Thymus (tissue), 11 donors: ENCODE results near the gene TBX5. TPM values are rescaled to one million over a fixed set of nuclear protein-coding genes. Genes with fewer than 3 reads are reported as not detected.

Source experiments
- DNase-seq, 9 donors: peaks; one replicate each; pipeline ENCODE4 v3.0.0-alpha.2; 2013; ENCODE audit warnings: low spot score in 9 of 9, low read depth in 6 of 9, missing footprints in 1 of 9
- H3K27ac ChIP-seq, 2 donors: one replicate each; pipeline ENCODE4 v1.5.1; 2013; ENCODE audit warnings: control low read depth in 1 of 2, low read depth in 1 of 2, low read length in 1 of 2, mild to moderate bottlenecking in 1 of 2, moderate library complexity in 1 of 2
- H3K27me3 ChIP-seq, 2 donors: one replicate each; pipeline ENCODE4 v1.5.1; 2013; ENCODE audit warnings: low read length in 1 of 2; ENCODE audit not compliant: control insufficient read depth in 2 of 2, insufficient read depth in 1 of 2
- H3K36me3 ChIP-seq, 2 donors: one replicate each; pipeline ENCODE4 v1.5.1; 2013; ENCODE audit warnings: low read length in 1 of 2, mild to moderate bottlenecking in 1 of 2, moderate library complexity in 1 of 2; ENCODE audit not compliant: control insufficient read depth in 2 of 2, insufficient read depth in 2 of 2
- H3K4me1 ChIP-seq, 2 donors: one replicate each; pipeline ENCODE4 v1.5.1; 2013; ENCODE audit warnings: low read length in 2 of 2; ENCODE audit not compliant: control insufficient read depth in 2 of 2, insufficient read depth in 2 of 2
- H3K4me3 ChIP-seq, 2 donors: one replicate each; pipeline ENCODE4 v1.5.1; 2013; ENCODE audit warnings: low read length in 2 of 2, control low read depth in 1 of 2, mild to moderate bottlenecking in 1 of 2
- H3K9me3 ChIP-seq, 2 donors: one replicate each; pipeline ENCODE4 v1.5.1; 2013; ENCODE audit warnings: low read length in 1 of 2, mild to moderate bottlenecking in 1 of 2; ENCODE audit not compliant: control insufficient read depth in 2 of 2, insufficient read depth in 1 of 2
- WGBS: extraction: QIAGEN DNeasy Blood & Tissue Kit; methylation state at CpG from one replicate; pipeline ENCODE4 v1.1.7; 2013; 5-methylcytosine and 5-hydroxymethylcytosine counted together
- polyA plus RNA-seq: library from polyadenylated mRNA; stranded (reverse); fragments of 200-250 nt; gene quantifications from one replicate; pipeline ENCODE4 v1.2.3, GENCODE V29; 2013
- total RNA-seq: library from RNA; stranded (reverse); fragments of 120-200 nt; gene quantifications from one replicate; pipeline ENCODE4 v1.2.4, GENCODE V29; 2013
- donor health status: healthy.

TBX5 gene
- total and polyA plus RNA-seq, 2 donors: 0.02 TPM; not detected in 1

DNA sequence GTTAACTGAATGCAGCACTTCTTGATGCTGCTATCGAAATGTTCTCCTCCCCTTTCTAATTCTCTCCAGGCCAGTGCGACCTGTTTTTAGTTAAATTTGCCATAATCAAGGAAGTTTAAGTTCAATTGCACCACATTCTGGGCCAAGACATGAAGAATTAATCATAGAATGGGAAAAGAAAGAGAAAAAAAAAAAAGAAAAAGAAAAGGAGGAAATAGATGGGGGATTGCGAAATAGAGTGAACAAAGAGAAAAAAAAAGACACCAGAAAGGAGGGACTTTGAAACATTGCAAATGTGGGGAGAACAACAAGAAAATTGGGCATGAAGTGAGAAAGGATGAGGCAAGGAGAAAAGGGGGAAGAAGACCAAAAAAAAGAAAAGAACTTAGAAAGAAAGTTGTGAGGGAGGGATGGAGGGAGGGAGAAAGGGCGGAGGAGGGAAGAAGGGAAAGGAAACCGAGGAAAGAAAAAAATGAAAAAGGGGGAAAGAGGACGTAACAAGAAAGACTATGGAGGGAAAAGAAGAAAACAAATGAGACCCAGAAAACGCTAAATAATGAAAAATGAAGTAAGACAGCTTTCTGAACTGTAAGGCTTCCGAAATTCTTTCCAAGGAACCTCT, 32.8 kb upstream of the TBX5 start:
- no peaks in the 10 kb centered on the region for H3K4me1 ChIP-seq
- H3K27me3 ChIP-seq: peaks cover 45 to 60% of the 10 kb centered on the region in 2 donors

DNA sequence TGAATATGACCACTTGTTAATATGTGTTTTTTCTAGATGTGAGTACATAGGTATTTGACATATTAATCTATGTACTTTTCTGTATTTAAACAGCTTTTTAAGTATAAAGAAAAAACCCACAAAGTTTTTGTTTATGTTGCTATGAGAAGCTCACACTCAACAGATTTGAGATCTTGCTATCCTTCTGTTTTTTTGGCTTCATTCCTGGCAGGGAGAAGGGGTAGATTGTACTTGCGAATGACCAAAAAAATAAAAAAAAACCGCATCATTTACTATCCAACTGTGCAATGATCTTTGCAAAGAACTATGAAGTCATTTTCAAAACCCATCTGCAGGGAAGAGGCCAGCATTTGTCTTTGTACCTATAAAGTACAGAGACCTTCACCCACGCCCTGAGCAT, 28.4 kb upstream of the TBX5 start:
- WGBS: 77% methylated on average over 3 of the region's 3 CpGs
- peaks cover 12 to 17% of the 10 kb centered on the region in 2 donors for H3K27me3 ChIP-seq
- DNase-seq: no peak

More for the DNA sequence above, 32.8 kb upstream of the TBX5 start:
- 11% methylated on average over 8 of the region's 8 CpGs for WGBS
- no peaks in the 10 kb centered on the region for H3K36me3 ChIP-seq
- peaks cover 0 to 3% of the 10 kb centered on the region in 2 donors for H3K9me3 ChIP-seq
- H3K4me3 ChIP-seq: no peak overlapping the region
- H3K27ac ChIP-seq: no peak overlapping the region
- no peak for DNase-seq

DNA sequence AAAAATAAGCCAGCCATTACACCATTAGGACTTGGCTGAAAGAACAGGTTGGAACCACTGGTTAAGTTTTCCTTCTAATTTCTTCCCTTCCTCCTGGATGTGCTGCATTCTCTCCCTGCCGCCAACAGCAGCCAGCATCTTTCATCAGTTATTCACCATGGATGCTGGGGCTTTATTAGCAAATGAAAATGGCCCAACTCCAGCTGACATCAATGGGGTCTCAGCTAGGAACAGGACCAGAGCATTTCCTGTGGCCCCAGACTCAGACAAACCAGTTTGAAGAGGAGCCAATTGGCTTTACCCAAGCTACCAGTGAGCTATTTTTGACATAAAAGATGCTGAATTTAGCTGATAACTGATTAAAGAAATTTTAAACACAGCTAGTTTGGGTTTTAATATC, 26.0 kb upstream of the TBX5 start:
- Histone ChIP-seq H3K4me1 (no peaks in the 10 kb centered on the region), H3K9me3 (no peaks in the 10 kb centered on the region), H3K36me3 (no peaks in the 10 kb centered on the region), H3K27ac (no peak overlapping the region), H3K27me3 (no peaks in the 10 kb centered on the region), H3K4me3 (no peak overlapping the region)
- no peak for DNase-seq
- WGBS: 33% methylated on average over 1 of the region's 1 CpG

More for the DNA sequence above, 28.4 kb upstream of the TBX5 start:
- Histone ChIP-seq H3K4me1 (no peaks in the 10 kb centered on the region), H3K4me3 (no peak overlapping the region), H3K36me3 (no peaks in the 10 kb centered on the region), H3K27ac (no peak overlapping the region), H3K9me3 (no peaks in the 10 kb centered on the region)

DNA sequence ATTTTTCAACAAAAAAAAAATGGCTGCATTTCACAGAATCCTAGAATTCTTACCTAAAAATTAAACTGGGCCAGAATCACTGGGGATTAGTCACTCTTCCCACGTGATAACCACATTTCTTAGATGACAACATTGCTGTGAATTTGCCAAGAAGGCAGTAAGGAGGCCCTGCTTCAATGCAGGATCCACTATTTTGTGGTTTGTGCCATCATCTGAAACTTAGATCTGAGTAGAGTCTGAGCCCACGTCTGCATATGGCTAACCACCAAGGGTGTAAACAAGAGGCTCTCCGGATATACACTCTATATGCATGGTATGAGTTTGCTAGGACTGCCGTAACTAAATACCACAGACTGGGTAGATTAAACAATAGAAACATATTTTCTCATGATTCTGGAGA, 24.4 kb upstream of the TBX5 start:
- WGBS: 72% methylated on average over 4 of the region's 4 CpGs
- no peaks in the 10 kb centered on the region for H3K4me1 ChIP-seq

DNA sequence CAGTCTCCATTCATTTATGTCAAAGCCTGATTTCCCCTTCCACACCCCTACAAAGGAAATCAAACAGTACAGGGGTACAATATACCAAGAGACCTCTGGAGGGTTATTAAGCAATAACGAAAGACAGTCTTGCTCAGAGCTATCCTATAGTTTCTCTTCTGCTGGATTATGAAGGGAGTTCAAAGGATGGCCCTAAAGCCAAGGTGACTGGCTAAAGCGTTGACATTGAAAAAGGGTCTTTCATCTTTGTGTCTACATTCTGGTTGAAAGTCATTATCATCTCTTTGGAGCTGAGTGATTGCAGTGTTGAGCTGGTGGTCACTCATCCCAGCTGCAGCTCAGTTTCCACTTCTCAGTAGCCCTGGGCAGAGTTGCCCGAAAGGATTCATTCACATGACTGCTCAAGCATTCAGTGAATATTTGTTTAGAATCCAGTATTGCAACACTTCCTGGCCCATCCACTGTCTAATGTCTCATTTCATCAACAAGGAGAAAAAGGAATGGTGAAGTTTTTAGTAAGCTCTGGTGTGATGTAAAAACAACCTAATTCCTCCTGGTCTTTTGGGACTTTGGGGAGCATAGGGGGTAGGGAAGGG, 19.2 kb upstream of the TBX5 start:
- DNase-seq: no peak
- WGBS: 60% methylated on average over 3 of the region's 3 CpGs
- Histone ChIP-seq H3K4me1 (no peaks in the 10 kb centered on the region), H3K36me3 (no peaks in the 10 kb centered on the region), H3K27me3 (no peaks in the 10 kb centered on the region), H3K9me3 (no peaks in the 10 kb centered on the region), H3K27ac (no peak overlapping the region), H3K4me3 (no peak overlapping the region)

More for the DNA sequence above, 24.4 kb upstream of the TBX5 start:
- no peak overlapping the region for H3K4me3 ChIP-seq
- H3K27ac ChIP-seq: no peak overlapping the region
- DNase-seq: no peak
- H3K9me3 ChIP-seq: no peaks in the 10 kb centered on the region
- no peaks in the 10 kb centered on the region for H3K36me3 ChIP-seq
- no peaks in the 10 kb centered on the region for H3K27me3 ChIP-seq

DNA sequence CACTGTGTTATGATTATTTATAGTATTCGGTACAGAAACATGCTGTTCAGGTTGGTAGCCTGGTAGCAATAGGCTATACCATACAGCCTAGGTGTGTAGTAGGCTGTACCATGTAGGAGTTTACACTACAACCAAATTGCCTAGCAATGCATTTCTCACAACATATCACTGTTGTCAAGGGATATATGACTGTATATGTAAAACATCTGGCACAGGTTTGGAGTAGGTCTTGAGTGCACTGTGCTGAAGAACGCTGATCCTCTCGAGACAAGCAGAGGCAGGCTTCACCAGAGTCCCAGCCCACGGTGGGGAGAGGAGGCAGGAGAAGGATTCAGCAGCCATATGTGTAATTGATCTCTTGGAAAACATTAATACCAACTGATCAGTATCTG, 15.0 kb upstream of the TBX5 start:
- Histone ChIP-seq H3K27ac (no peak overlapping the region), H3K36me3 (no peaks in the 10 kb centered on the region), H3K9me3 (no peaks in the 10 kb centered on the region), H3K27me3 (peaks cover 3 to 15% of the 10 kb centered on the region in 2 donors), H3K4me1 (no peaks in the 10 kb centered on the region), H3K4me3 (no peak overlapping the region)
- 85% methylated on average over 4 of the region's 4 CpGs for WGBS
- no peak for DNase-seq

DNA sequence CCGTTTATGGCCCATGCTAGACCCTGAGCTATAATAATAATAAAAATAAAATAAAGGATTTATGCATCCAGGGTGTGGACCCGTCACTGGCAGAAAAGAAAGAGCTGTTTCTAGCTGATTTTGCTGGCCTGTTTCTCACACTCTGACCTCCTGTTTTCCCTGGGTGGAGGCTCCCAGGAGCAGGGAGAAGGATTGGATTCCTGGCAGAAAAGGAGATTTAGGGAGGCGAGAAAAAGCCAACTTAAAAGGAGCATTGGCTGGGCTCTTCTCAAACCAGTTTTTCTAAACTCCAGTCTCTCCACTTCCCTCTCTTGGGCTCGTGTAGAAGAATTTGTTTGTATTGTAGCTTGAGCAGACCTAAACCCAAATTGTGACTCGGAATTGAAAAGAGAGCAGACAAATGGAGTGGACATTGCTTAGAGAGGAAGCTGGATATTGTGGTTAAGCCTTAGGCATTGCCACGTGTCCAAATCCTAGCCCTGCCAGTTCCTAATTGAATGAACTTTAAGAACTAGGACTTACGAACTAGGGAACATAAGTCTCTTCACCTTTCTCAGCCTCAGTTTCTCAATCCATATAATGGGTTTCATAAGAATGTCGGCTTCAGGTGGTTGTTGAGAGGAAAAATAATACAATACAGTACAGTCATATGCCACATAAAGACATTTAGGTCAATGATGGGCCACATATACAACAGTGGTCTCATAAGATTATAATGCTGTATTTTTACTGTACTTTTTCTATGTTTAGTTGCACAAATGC, 14.4 kb upstream of the TBX5 start:
- Histone ChIP-seq H3K27ac (no peak overlapping the region), H3K36me3 (no peaks in the 10 kb centered on the region), H3K4me3 (no peak overlapping the region), H3K4me1 (no peaks in the 10 kb centered on the region), H3K27me3 (peaks cover 7 to 21% of the 10 kb centered on the region in 2 donors), H3K9me3 (no peaks in the 10 kb centered on the region)
- 69% methylated on average over 8 of the region's 8 CpGs for WGBS
- DNase-seq: no peak

DNA sequence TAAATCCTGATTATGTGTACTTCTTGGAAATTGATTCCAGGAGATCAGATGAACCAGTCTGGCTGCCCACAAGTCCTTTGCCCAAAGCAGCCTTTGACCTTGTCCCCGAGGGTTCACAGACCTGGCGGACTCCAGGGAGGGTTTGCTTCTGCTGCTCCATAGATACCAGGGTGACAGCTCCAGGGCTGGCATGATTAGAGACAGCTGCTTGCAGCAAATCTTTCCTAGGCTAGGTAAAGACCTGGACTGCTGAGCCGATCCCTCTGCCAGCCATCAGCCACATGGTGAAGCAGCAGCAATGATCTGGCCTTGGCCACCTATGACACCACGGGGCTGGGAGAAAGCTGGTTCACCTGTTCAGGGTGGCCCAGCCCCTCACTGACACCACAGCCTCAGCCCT, 10.1 kb upstream of the TBX5 start:
- no peaks in the 10 kb centered on the region for H3K36me3 ChIP-seq
- H3K27me3 ChIP-seq: peaks cover 48 to 64% of the 10 kb centered on the region in 2 donors
- 76% methylated on average over 4 of the region's 4 CpGs for WGBS
- H3K9me3 ChIP-seq: no peaks in the 10 kb centered on the region
- DNase-seq: no peak
- H3K27ac ChIP-seq: no peak overlapping the region
- no peaks in the 10 kb centered on the region for H3K4me1 ChIP-seq
- H3K4me3 ChIP-seq: no peak overlapping the region

DNA sequence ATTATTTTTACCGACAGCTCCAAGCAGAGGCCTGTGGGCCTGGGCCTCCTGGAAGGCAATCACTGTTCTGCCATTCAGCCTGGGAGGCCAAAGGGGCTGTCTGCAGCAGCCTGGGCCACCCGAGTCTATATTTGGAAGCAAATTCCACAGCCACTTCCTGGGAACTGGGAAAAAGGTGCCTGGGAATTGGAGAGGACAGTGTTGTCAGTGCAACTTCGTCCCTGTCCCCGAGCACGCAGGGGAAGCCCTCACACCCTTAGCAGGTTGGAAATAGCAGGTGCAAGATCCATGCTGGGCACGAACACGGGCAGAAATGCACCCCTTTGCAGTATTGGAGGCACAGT, 9.6 kb upstream of the TBX5 start:
- Histone ChIP-seq H3K27me3 (peaks cover 52 to 70% of the 10 kb centered on the region in 2 donors), H3K9me3 (no peaks in the 10 kb centered on the region), H3K27ac (no peak overlapping the region), H3K4me3 (no peak overlapping the region), H3K36me3 (no peaks in the 10 kb centered on the region), H3K4me1 (no peaks in the 10 kb centered on the region)
- 31% methylated on average over 7 of the region's 7 CpGs for WGBS
- no peak for DNase-seq
